GM12874 (cell line): ENCODE data around the gene PDE4D.

ENCODE experiments used
- CTCF ChIP-seq: IDR thresholded peaks from 2 replicates; pipeline ENCODE4 v1.5.1; 2011; ENCODE audit warnings: low read depth, mild to moderate bottlenecking, control low read depth, low read length, moderate library complexity; ENCODE audit not compliant: insufficient read depth

PDE4D gene

GRCh38 chr5:59097712-59098111 is 795.8 kb downstream of the PDE4D start:
- no peak for TF ChIP-seq CTCF

GRCh38 chr5:59097116-59097515 is 796.4 kb downstream of the PDE4D start:
- no peak for TF ChIP-seq CTCF

- no peak for TF ChIP-seq CTCF
These were observed 798.0 kb downstream of the PDE4D start for GRCh38 chr5:59095480-59095879.

GRCh38 chr5:59094864-59095263 is 798.7 kb downstream of the PDE4D start:
- no peak for TF ChIP-seq CTCF

- no peak for TF ChIP-seq CTCF
These were observed 800.2 kb downstream of the PDE4D start for GRCh38 chr5:59093329-59093728.

- TF ChIP-seq CTCF = no peak
These were observed 800.8 kb downstream of the PDE4D start for GRCh38 chr5:59092758-59093157.

- no peak for TF ChIP-seq CTCF
These were observed 801.6 kb downstream of the PDE4D start for GRCh38 chr5:59091965-59092364.

GRCh38 chr5:59090323-59090722 is 803.2 kb downstream of the PDE4D start:
- TF ChIP-seq CTCF = no peak
